ENCODE results near the gene RGS9.

Gene RGS9

GRCh38 chr17:65142247-65142646 is 5.1 kb downstream of the RGS9 start:
- TF ChIP-seq, protein P1, sequence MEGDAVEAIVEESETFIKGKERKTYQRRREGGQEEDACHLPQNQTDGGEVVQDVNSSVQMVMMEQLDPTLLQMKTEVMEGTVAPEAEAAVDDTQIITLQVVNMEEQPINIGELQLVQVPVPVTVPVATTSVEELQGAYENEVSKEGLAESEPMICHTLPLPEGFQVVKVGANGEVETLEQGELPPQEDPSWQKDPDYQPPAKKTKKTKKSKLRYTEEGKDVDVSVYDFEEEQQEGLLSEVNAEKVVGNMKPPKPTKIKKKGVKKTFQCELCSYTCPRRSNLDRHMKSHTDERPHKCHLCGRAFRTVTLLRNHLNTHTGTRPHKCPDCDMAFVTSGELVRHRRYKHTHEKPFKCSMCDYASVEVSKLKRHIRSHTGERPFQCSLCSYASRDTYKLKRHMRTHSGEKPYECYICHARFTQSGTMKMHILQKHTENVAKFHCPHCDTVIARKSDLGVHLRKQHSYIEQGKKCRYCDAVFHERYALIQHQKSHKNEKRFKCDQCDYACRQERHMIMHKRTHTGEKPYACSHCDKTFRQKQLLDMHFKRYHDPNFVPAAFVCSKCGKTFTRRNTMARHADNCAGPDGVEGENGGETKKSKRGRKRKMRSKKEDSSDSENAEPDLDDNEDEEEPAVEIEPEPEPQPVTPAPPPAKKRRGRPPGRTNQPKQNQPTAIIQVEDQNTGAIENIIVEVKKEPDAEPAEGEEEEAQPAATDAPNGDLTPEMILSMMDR (conservative IDR thresholded peaks at IDR 0.05; ENCODE audit: low read depth, low read length) = no peak
- no peak overlapping the region for H3K4me3 ChIP-seq (ENCODE audit: low read depth, low read length)
- DNase-seq (ENCODE audit: low read depth) = no peak

GRCh38 chr17:65143889-65144604 is 6.9 kb downstream of the RGS9 start:
- DNase-seq (ENCODE audit: low read depth) = peak; percentile 22
- TF ChIP-seq, protein P1 (conservative IDR thresholded peaks at IDR 0.05; ENCODE audit: low read depth, low read length) = no peak
- H3K4me3 ChIP-seq (ENCODE audit: low read depth, low read length) = no peak overlapping the region

DNA sequence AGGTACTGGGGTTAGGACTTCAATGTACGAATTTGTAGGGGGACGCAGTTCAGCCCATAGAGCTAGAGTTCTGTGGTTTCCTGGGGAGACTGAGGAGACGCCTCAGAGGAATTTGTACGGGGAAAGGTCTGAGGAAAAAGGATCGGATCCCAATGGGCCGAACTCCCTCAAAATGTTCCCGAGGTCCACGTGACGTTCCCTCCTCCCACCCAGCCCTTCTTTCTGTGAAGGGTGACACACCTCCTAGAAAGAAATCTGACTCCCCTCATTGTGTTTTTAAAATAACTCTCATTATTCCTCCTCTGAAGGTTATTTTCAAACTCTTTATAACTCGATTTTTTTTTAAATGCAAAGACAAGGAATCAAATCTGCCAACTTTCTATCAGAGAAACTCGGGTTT is 8.6 kb downstream of the RGS9 start:
- DNase-seq (ENCODE audit: low read depth) = no peak
- no peak overlapping the region for H3K4me3 ChIP-seq (ENCODE audit: low read depth, low read length)
- TF ChIP-seq, protein P1 (conservative IDR thresholded peaks at IDR 0.05; ENCODE audit: low read depth, low read length) = no peak

DNA sequence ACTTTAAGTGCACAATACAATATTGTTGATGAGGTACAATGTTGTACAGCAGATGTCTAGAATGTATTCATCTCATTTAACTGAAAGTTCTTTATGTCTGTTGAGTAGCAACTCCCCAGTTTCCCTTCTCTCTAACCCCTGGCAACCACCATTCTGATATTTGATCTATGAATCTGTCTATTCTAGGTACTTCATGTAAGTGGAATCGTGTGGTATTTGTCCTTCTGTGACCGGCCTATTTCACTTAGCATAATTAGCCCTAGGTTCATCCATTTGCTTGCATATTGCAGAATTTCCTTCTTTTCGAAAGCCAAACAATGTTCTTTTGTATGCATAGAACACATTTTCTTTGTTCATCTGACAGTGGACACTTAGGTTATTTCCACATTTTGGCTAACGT is 10.8 kb downstream of the RGS9 start:
- TF ChIP-seq, protein P1 (conservative IDR thresholded peaks at IDR 0.05; ENCODE audit: low read depth, low read length) = no peak
- H3K4me3 ChIP-seq (ENCODE audit: low read depth, low read length) = no peak overlapping the region
- no peak for DNase-seq (ENCODE audit: low read depth)

DNA sequence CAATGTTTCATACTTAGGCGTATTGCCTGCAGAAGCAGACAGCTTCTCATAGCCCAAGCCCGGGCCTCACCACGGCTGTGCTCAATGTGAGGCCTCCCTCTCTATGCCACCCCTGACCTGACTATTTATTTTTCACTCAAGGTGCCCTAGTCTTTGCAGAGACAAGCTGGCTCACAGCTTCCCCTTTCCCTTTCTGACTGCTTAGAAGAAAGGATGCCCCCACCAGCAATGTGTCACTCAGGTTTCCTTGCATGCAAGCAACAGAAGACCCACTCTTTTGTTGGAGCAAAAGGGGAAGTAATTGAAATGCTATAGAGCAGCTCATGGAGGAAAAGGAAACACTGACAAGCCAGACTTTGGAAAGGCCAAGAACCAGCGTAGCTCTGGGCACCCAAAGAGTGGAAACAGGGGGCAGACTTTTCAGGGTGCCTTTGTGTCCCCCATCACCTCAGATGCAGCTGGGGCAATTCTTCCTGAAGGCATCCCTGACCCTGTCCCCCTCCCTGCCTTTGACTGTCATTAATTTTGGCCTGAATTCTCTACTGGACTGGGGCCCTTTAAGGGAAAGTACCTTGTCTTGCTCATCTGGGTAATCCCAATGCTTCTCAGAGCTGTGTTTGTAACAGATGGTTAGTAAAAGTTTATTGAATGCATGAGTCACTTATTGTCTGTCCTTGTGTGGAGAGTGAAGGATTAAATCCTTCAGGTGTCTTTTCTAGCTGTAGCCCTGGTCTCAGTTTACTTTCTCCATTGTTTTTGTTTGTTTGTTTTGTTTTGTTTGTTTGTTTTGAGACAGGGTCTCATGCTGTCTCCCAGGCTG is 17.8 kb downstream of the RGS9 start:
- no peak overlapping the region for H3K4me3 ChIP-seq (ENCODE audit: low read depth, low read length)
- peak; percentile 75 for DNase-seq (ENCODE audit: low read depth)
- TF ChIP-seq, protein P1 (conservative IDR thresholded peaks at IDR 0.05; ENCODE audit: low read depth, low read length) = no peak

GRCh38 chr17:65155622-65156021 is 18.5 kb downstream of the RGS9 start:
- no peak overlapping the region for H3K4me3 ChIP-seq (ENCODE audit: low read depth, low read length)
- TF ChIP-seq, protein P1 (conservative IDR thresholded peaks at IDR 0.05; ENCODE audit: low read depth, low read length) = no peak
- DNase-seq (ENCODE audit: low read depth) = no peak

All from choroid plexus epithelial cell (primary cell).